H9 (cell line): ENCODE data around the gene DNAI1. TPM values are rescaled to one million over a fixed set of nuclear protein-coding genes. Genes with fewer than 3 reads are reported as not detected.

Source experiments
- DNase-seq: peaks from one replicate; pipeline ENCODE4 v3.0.0-alpha.2; 2017
- H2AFZ ChIP-seq: one replicate; pipeline ENCODE4 v1.6.1; 2013; ENCODE audit warnings: mild to moderate bottlenecking, low read length, control low read depth, moderate library complexity
- H2AK5ac ChIP-seq: 2 replicates; pipeline ENCODE4 v1.6.1; 2013; ENCODE audit warnings: low read length, control low read depth, mixed read lengths; ENCODE audit not compliant: insufficient read length
- H2BK120ac ChIP-seq: one replicate; pipeline ENCODE4 v1.6.1; 2013; ENCODE audit warnings: low read depth, mild to moderate bottlenecking, low read length, control low read depth, inconsistent platforms; ENCODE audit not compliant: poor library complexity, severe bottlenecking
- H2BK12ac ChIP-seq: 2 replicates; pipeline ENCODE4 v1.6.1; 2013; ENCODE audit warnings: low read length, control low read depth, mixed read lengths, low read depth; ENCODE audit not compliant: insufficient read length
- H2BK15ac ChIP-seq: 2 replicates; pipeline ENCODE4 v1.6.1; 2013; ENCODE audit warnings: low read depth, low read length, control low read depth
- H2BK20ac ChIP-seq: one replicate; pipeline ENCODE4 v1.6.1; 2013; ENCODE audit warnings: low read depth, mild to moderate bottlenecking, low read length, control low read depth, inconsistent platforms; ENCODE audit not compliant: poor library complexity, severe bottlenecking
- H2BK5ac ChIP-seq: 2 replicates; pipeline ENCODE4 v1.6.1; 2013; ENCODE audit warnings: low read length, control low read depth, mixed read lengths; ENCODE audit not compliant: insufficient read length
- H3K14ac ChIP-seq: 2 replicates; pipeline ENCODE4 v1.6.1; 2013; ENCODE audit warnings: low read length, control low read depth; ENCODE audit not compliant: insufficient read depth
- H3K18ac ChIP-seq: 2 replicates; pipeline ENCODE4 v1.6.1; 2013; ENCODE audit warnings: low read depth, mild to moderate bottlenecking, mixed read lengths, low read length, control low read depth; ENCODE audit not compliant: insufficient read length
- H3K23ac ChIP-seq: 2 replicates; pipeline ENCODE4 v1.6.1; 2013; ENCODE audit warnings: low read length, control low read depth, mixed read lengths, low read depth; ENCODE audit not compliant: insufficient read length
- H3K23me2 ChIP-seq: 2 replicates; pipeline ENCODE4 v1.6.1; 2013; ENCODE audit warnings: low read depth, mild to moderate bottlenecking, mixed read lengths, low read length, control low read depth; ENCODE audit not compliant: insufficient read length, poor library complexity, severe bottlenecking
- H3K27ac ChIP-seq: 2 replicates; pipeline ENCODE4 v1.5.1; 2013; ENCODE audit warnings: low read length, control low read depth, mixed read lengths, low read depth; ENCODE audit not compliant: insufficient read length
- H3K27me3 ChIP-seq: 2 replicates; pipeline ENCODE4 v1.6.1; 2013; ENCODE audit warnings: low read length, control low read depth, inconsistent platforms; ENCODE audit not compliant: insufficient read depth
- H3K4ac ChIP-seq: 2 replicates; pipeline ENCODE4 v1.6.1; 2013; ENCODE audit warnings: low read depth, mild to moderate bottlenecking, control low read depth, inconsistent platforms, low read length, moderate library complexity
- H3K4me1 ChIP-seq: 2 replicates; pipeline ENCODE4 v1.6.1; 2013; ENCODE audit warnings: low read length, control low read depth, inconsistent platforms; ENCODE audit not compliant: insufficient read depth
- H3K4me2 ChIP-seq: 2 replicates; pipeline ENCODE4 v1.6.1; 2013; ENCODE audit warnings: low read length, control low read depth, mixed read lengths; ENCODE audit not compliant: insufficient read length, insufficient read depth
- H3K56ac ChIP-seq: 2 replicates; pipeline ENCODE4 v1.6.1; 2013; ENCODE audit warnings: low read depth, mild to moderate bottlenecking, mixed read lengths, low read length, control low read depth; ENCODE audit not compliant: insufficient read length
- H3K79me1 ChIP-seq: 2 replicates; pipeline ENCODE4 v1.6.1; 2013; ENCODE audit warnings: low read depth, mild to moderate bottlenecking, moderate library complexity, low read length, control low read depth, inconsistent platforms; ENCODE audit not compliant: insufficient read depth, poor library complexity, severe bottlenecking
- H3K79me2 ChIP-seq: 2 replicates; pipeline ENCODE4 v1.6.1; 2013; ENCODE audit warnings: low read length, control low read depth, inconsistent platforms; ENCODE audit not compliant: insufficient read depth
- H3K9ac ChIP-seq: 2 replicates; pipeline ENCODE4 v1.6.1; 2013; ENCODE audit warnings: low read length, control low read depth, mixed read lengths; ENCODE audit not compliant: insufficient read length; ENCODE audit errors: extremely low read depth
- H3K9me3 ChIP-seq: one replicate; pipeline ENCODE4 v1.6.1; 2013; ENCODE audit warnings: low read depth, low read length, inconsistent platforms; ENCODE audit not compliant: control insufficient read depth
- H3T11ph ChIP-seq: one replicate; pipeline ENCODE4 v1.6.1; 2013; ENCODE audit warnings: mild to moderate bottlenecking, low read length, control low read depth, inconsistent platforms
- H4K20me1 ChIP-seq: one replicate; pipeline ENCODE4 v1.6.1; 2013; ENCODE audit not compliant: control insufficient read depth, insufficient read length, insufficient read depth
- H4K5ac ChIP-seq: 2 replicates; pipeline ENCODE4 v1.6.1; 2013; ENCODE audit warnings: low read depth, mild to moderate bottlenecking, mixed read lengths, low read length, control low read depth; ENCODE audit not compliant: insufficient read length
- H4K8ac ChIP-seq: replicated peaks from 2 replicates; pipeline ENCODE4 v1.6.1; 2013; ENCODE audit warnings: low read length, control low read depth, mixed read lengths, low read depth; ENCODE audit not compliant: insufficient read length
- H4K91ac ChIP-seq: 2 replicates; pipeline ENCODE4 v1.6.1; 2013; ENCODE audit warnings: low read depth, mild to moderate bottlenecking, moderate library complexity, mixed read lengths, low read length, control low read depth; ENCODE audit not compliant: insufficient read length
- H3K27ac Mint-ChIP-seq, 3 experiments: 2 replicates in 2 of 3; 3 replicates in 1 of 3; pipeline ENCODE4 v1.8.0; 2020 to 2021; ENCODE audit warnings: mixed read lengths in 3 of 3, mild to moderate bottlenecking in 1 of 3, moderate library complexity in 1 of 3
- H3K27me3 Mint-ChIP-seq: 2 replicates; pipeline ENCODE4 v1.8.0; 2021; ENCODE audit warnings: low read depth, mild to moderate bottlenecking, moderate library complexity, mixed read lengths
- H3K36me3 Mint-ChIP-seq, 3 experiments: 2 replicates in 2 of 3; 3 replicates in 1 of 3; pipeline ENCODE4 v1.8.0; 2020 to 2021; ENCODE audit warnings: low read depth in 3 of 3, mixed read lengths in 3 of 3; ENCODE audit not compliant: insufficient read depth in 1 of 3
- H3K4me1 Mint-ChIP-seq, 2 experiments: 2 replicates each; pipeline ENCODE4 v1.8.0; 2020; ENCODE audit warnings: mixed read lengths in 2 of 2
- H3K4me3 Mint-ChIP-seq, 2 experiments: 2 replicates in 1 of 2; 3 replicates in 1 of 2; pipeline ENCODE4 v1.8.0; 2020 to 2021; ENCODE audit warnings: mild to moderate bottlenecking in 2 of 2, mixed read lengths in 2 of 2, moderate library complexity in 1 of 2
- H3K9me3 Mint-ChIP-seq, 2 experiments: 2 replicates in 1 of 2; 3 replicates in 1 of 2; pipeline ENCODE4 v1.8.0; 2020; ENCODE audit warnings: mild to moderate bottlenecking in 2 of 2, mixed read lengths in 2 of 2, moderate library complexity in 1 of 2
- CTCF ChIP-seq: fragments of 200-600 bp; sonication (generic); conservative IDR thresholded peaks from 3 replicates; pipeline ENCODE4 v1.8.0; 2021; ENCODE audit warnings: antibody characterized with exemption, mild to moderate bottlenecking
- WGBS: extraction: QIAGEN DNeasy Blood & Tissue Kit; methylation state at CpG from one replicate; pipeline ENCODE4 v1.1.7; 2013; ENCODE audit warnings: missing lambda C conversion rate, low lambda C conversion rate, mixed read lengths; ENCODE audit not compliant: insufficient read length; ENCODE audit errors: extremely low coverage; 5-methylcytosine and 5-hydroxymethylcytosine counted together
- total RNA-seq: library from RNA; stranded (reverse); gene quantifications from 2 replicates; pipeline ENCODE4 v1.2.1, GENCODE V29; 2021

Gene DNAI1
- total RNA-seq, 1 experiment from 2014 or later, result 0.22 TPM

- no peak overlapping the region for H2BK120ac ChIP-seq
Measured at GRCh38 chr9:34426347-34427074, 32.1 kb upstream of the DNAI1 start.

More at GRCh38 chr9:34426347-34427074, 32.1 kb upstream of the DNAI1 start:
- H3K27ac Mint-ChIP-seq, result no peak overlapping the region; a peak in 1 of 7 replicates
- H3K14ac ChIP-seq, result no peak overlapping the region
- H2AFZ ChIP-seq, result no peak overlapping the region
- H4K5ac ChIP-seq, result no peak overlapping the region
- no CpG with 5 or more reads among the region's 5 CpGs for WGBS
- no peak overlapping the region for H3T11ph ChIP-seq
- no peak overlapping the region for H2BK20ac ChIP-seq
- H3K4me1 Mint-ChIP-seq, result peaks cover 19 to 20% of the 10 kb centered on the region in 2 experiments
- no peaks in the 10 kb centered on the region for H3K79me1 ChIP-seq
- H3K27ac ChIP-seq, result no peak overlapping the region
- H4K20me1 ChIP-seq, result no peaks in the 10 kb centered on the region
- no peak overlapping the region for H2BK15ac ChIP-seq
- no peaks in the 10 kb centered on the region for H3K9me3 ChIP-seq
- no peaks in the 10 kb centered on the region for H3K27me3 ChIP-seq
- H3K23ac ChIP-seq, result no peak overlapping the region
- DNase-seq, result peak; percentile 39
- H3K27me3 Mint-ChIP-seq, result peaks cover 3% of the 10 kb centered on the region; the same call in 1 of the 2 replicates
- no peak overlapping the region for H2BK5ac ChIP-seq
- H3K4me3 Mint-ChIP-seq, result no peak overlapping the region
- H3K4me2 ChIP-seq, result no peak overlapping the region
- H4K91ac ChIP-seq, result no peak overlapping the region
- H2AK5ac ChIP-seq, result no peak overlapping the region
- no peak overlapping the region for H3K18ac ChIP-seq
- no peaks in the 10 kb centered on the region for H3K4me1 ChIP-seq
- H2BK12ac ChIP-seq, result no peak overlapping the region
- H3K79me2 ChIP-seq, result no peaks in the 10 kb centered on the region
- no peaks in the 10 kb centered on the region for H3K23me2 ChIP-seq
- no peak overlapping the region for H3K56ac ChIP-seq
- no peaks in the 10 kb centered on the region for H3K36me3 Mint-ChIP-seq
- no peak overlapping the region for H3K4ac ChIP-seq
- no peak overlapping the region for H3K9ac ChIP-seq
- no peaks in the 10 kb centered on the region for H3K9me3 Mint-ChIP-seq
- peak; percentile 31; the same call in 1 of the 3 replicates for TF ChIP-seq CTCF
- H4K8ac ChIP-seq, result no peak overlapping the region
